ENCODE measurements around the gene COG6. TPM values are rescaled to one million over a fixed set of nuclear protein-coding genes. Genes with fewer than 3 reads are reported as not detected.

The COG6 gene
- total RNA-seq, 2 experiments from 2014 or later, result 13.8 to 16.0 TPM

DNA sequence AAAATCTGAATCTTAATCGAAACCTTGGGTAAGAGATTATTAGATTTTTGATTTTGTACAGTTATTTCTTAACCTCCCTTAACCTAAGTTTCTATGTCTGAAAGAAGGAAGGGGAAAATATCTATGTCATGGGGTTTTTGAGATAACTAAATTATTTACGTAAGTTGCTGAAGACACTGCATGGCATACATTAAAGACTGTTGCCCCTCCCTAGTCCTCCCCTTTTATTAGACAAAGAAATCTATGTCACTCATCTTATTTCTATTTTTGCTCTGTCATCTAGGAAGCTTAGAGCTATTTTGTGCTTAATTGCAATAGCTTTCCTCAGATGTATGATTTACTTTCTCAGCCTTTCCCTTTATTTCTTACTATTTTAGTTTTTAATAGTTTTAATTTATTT lies 15.0 kb downstream of the COG6 start:
- Histone ChIP-seq H3K4me1 (ENCODE audit: insufficient read depth, low read length) (no peaks in the 10 kb centered on the region), H3K36me3 (ENCODE audit: insufficient read depth, low read length) (peaks cover 6% of the 10 kb centered on the region), H3K9me3 (ENCODE audit: control insufficient read depth in 1 of 2, insufficient read depth in 1 of 2, low read length in 2 of 2) (no peaks in the 10 kb centered on the region), H3K27me3 (ENCODE audit: control insufficient read depth in 1 of 2, insufficient read depth in 2 of 2, low read length in 2 of 2) (no peaks in the 10 kb centered on the region), H3K27ac (ENCODE audit: low read depth in 1 of 2, low read length in 2 of 2) (no peak overlapping the region), H3K4me3 (ENCODE audit: low read length) (no peak overlapping the region)
- no peaks in the 10 kb centered on the region for H3K9me3 Mint-ChIP-seq
- H3K4me1 Mint-ChIP-seq (ENCODE audit: low read depth), result peaks cover 5% of the 10 kb centered on the region
- no peak overlapping the region for H3K4me3 Mint-ChIP-seq
- POLR2A ChIA-PET, result no interaction called here
- peaks cover 35% of the 10 kb centered on the region for H3K36me3 Mint-ChIP-seq (ENCODE audit: low read depth)
- DNase-seq (no peak), ATAC-seq (ENCODE audit: poor library complexity) (no peak)
- intact Hi-C loops (cut with DNase I, micrococcal nuclease), result loop anchor here in 1 of 2 experiments (10.0 kb wide), 1 partner anchor 396 kb away; no protein-coding TSS in a partner anchor
- TF ChIP-seq CTCF (IDR thresholded peaks at IDR 0.05), result no peak
- CTCF ChIA-PET, result no interaction called here
- no peaks in the 10 kb centered on the region for H3K27me3 Mint-ChIP-seq
- H3K27ac Mint-ChIP-seq, result no peak overlapping the region

- H3K27me3 ChIP-seq (ENCODE audit: control insufficient read depth in 1 of 2, insufficient read depth in 2 of 2, low read length in 2 of 2), result no peaks in the 10 kb centered on the region
- H3K27me3 Mint-ChIP-seq, result no peaks in the 10 kb centered on the region
- ATAC-seq (ENCODE audit: poor library complexity) (no peak), DNase-seq (no peak)
- H3K27ac ChIP-seq (ENCODE audit: low read depth in 1 of 2, low read length in 2 of 2), result no peak overlapping the region
- H3K9me3 Mint-ChIP-seq, result no peaks in the 10 kb centered on the region
- intact Hi-C loops (cut with DNase I, micrococcal nuclease), result loop anchor here in 1 of 2 experiments (10.0 kb wide), 1 partner anchor 398 kb away; no protein-coding TSS in a partner anchor
- H3K9me3 ChIP-seq (ENCODE audit: control insufficient read depth in 1 of 2, insufficient read depth in 1 of 2, low read length in 2 of 2), result no peaks in the 10 kb centered on the region
- H3K27ac Mint-ChIP-seq, result no peak overlapping the region
- H3K4me1 ChIP-seq (ENCODE audit: insufficient read depth, low read length), result no peaks in the 10 kb centered on the region
- H3K4me3 ChIP-seq (ENCODE audit: low read length), result no peak overlapping the region
- H3K36me3 ChIP-seq (ENCODE audit: insufficient read depth, low read length), result no peaks in the 10 kb centered on the region
- CTCF ChIA-PET, result interaction anchor here (1.0 kb wide), 2 partner anchors 13 to 61 kb away, joined by 3 read pairs; no protein-coding TSS in a partner anchor
- no peak for TF ChIP-seq CTCF (IDR thresholded peaks at IDR 0.05)
- no peak overlapping the region for H3K4me3 Mint-ChIP-seq
- H3K4me1 Mint-ChIP-seq (ENCODE audit: low read depth), result peaks cover 5% of the 10 kb centered on the region
- peaks cover 29% of the 10 kb centered on the region for H3K36me3 Mint-ChIP-seq (ENCODE audit: low read depth)
- POLR2A ChIA-PET, result no interaction called here
These were observed 17.1 kb downstream of the COG6 start for GRCh38 chr13:39672378-39673132.

GRCh38 chr13:39675904-39676303 lies 20.4 kb downstream of the COG6 start:
- ATAC-seq (ENCODE audit: poor library complexity) (no peak), DNase-seq (no peak)
- ChIA-PET CTCF (interaction anchor here (0.9 kb wide), 1 partner anchor 64 kb away, joined by 3 read pairs; no protein-coding TSS in a partner anchor), POLR2A (no interaction called here)
- no peak overlapping the region for H3K4me3 Mint-ChIP-seq
- H3K9me3 Mint-ChIP-seq, result no peaks in the 10 kb centered on the region
- Histone ChIP-seq H3K4me1 (ENCODE audit: insufficient read depth, low read length) (no peaks in the 10 kb centered on the region), H3K4me3 (ENCODE audit: low read length) (no peak overlapping the region), H3K27ac (ENCODE audit: low read depth in 1 of 2, low read length in 2 of 2) (no peak overlapping the region), H3K36me3 (ENCODE audit: insufficient read depth, low read length) (peaks cover 20% of the 10 kb centered on the region), H3K9me3 (ENCODE audit: control insufficient read depth in 1 of 2, insufficient read depth in 1 of 2, low read length in 2 of 2) (no peaks in the 10 kb centered on the region), H3K27me3 (ENCODE audit: control insufficient read depth in 1 of 2, insufficient read depth in 2 of 2, low read length in 2 of 2) (no peaks in the 10 kb centered on the region)
- H3K4me1 Mint-ChIP-seq (ENCODE audit: low read depth), result no peaks in the 10 kb centered on the region
- no peak for TF ChIP-seq CTCF (IDR thresholded peaks at IDR 0.05)
- H3K27ac Mint-ChIP-seq, result no peak overlapping the region
- H3K27me3 Mint-ChIP-seq, result no peaks in the 10 kb centered on the region
- peaks cover 42% of the 10 kb centered on the region for H3K36me3 Mint-ChIP-seq (ENCODE audit: low read depth)
- intact Hi-C loops (cut with DNase I, micrococcal nuclease), result loop anchor here (2.0 to 10.0 kb wide), 6 partner anchors 59 to 705 kb away; partner anchors contain the start of genes NHLRC3 (in 1 of the 2) and PROSER1 (in 1 of the 2)
